ENCODE results near the gene YY1AP1.
"Not testable (repeated sequence)": the region's sequence is repeated elsewhere in the genome, so short reads cannot be mapped to it uniquely, and the experiment has no call there.

Gene YY1AP1

DNA sequence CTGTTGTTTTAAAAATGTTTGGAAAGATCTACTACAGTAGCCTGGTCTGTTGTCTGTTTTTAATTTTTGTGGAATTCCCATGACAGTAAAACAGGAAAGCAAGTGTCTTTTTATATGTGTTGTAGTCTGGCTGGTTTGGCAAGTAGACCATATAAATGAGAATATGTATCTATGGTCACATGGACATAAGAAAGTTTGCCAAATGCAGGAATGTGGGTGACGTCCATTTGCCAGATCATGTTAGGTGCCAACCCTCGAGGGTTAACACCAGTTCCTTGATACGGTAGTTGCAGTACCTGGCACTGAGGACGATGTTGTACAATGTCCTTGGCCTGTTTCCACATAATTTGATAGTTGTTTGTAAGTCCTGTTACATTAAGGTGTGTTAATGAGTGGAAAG, 6.5 kb upstream of the YY1AP1 start:
- DNase-seq, result no peak

DNA sequence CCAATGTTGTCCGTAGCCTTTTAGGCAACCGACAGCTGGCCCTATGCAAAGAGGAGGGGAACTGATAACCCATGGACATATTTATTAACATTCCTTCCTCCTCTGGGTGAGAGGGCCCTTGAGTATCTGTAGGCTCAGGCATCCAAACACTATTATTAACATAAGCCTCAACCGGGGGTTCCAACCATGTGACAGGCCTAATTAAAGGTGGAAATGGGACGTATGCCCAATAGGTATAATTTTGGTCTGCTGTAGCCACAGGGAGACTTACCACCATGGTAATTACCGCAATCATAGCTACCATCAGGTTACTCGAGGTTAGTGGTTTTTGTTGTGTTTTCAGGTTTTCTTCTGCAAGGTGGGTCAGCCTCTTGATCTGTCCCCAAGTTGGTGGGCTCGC, 5.6 kb upstream of the YY1AP1 start:
- DNase-seq, result no peak

DNA sequence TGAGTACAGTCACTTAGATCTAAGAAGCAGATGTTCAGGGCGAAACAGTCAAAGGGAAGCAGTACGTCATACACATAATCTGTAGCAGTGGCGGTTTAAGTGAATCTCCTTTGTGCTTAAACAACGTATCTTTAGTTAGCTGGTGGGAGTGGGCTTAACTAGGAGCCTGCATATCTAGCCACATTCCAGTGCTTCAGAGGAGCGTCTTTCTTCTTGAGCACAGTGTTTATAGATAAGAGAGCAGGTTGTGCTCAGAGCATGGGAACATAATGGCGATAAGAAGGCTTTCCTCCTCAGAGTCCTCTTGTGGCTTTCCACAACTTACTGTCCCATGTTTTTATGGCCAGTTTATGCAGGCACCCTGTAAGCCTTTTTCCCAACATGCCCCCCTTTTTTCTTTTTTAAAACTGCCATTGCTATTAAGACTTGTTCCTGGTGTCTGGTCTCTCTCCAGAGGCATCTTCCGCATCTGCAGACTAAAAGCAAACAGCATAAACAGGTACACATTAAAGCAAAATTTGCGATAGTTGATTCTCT, 3.5 kb upstream of the YY1AP1 start:
- no peak for DNase-seq

DNA sequence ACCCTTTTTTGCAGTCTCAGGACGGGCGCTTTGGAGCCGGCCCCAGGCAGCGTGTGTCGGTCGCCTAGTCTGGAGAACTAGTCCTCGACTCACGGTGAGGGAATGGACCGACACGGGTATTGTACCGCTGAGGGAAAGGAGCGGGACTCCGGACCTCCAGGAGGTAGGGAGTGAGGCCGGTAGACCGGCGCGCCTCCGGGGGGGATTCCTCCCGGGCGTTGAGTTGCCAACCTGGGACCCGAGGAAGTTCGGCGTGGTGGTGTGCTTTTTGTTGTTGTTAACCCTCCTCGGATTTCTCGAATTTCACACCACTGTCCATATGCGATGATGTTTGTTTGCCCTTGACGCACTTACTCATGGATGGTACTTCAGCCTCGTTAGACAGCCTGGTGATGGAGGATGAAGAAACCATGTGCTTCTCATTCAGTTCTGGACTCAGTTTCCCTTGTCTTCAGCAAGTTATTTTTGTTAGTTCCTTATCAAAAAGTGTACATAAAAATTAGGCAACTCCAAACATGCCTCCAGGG, 570 bp upstream of the YY1AP1 start, which contains the start of gene DAP3:
Gene DAP3 (plus strand): TSS at position 11 of the 527 bp plus-strand sequence. CDS start 20,689 bp downstream, outside the sequence.
- DNase-seq, result peak in 1 of 51 donors; percentile 65

DNA sequence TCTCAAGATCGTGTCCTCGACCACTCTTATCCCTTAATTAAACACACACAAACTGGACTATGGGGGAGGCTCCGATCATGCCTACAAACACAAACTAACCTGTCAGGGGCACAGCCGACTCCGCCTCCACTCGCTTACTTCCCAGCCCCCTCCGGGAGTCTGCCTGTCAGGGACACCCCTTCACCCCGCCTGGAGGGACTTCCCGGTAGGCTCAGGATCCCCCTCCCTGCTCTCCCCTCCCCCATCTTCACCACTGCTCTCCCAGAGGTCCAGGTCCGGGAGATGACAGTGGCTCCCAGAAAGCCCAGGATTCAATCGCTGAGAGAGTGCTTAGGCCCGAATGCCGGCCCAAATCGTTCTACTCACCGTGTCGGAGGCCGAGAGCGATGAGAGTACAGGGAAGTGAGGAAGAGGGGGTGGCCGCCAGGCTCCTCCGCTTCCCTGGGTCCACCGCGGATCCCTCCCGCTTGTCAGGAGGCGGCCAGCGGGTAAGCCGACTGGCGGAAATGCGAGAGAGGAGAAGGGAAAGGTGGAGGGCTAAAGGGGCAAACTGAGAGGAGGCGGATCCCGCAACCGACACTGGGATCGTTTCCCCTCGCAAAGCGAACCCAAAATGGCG, 760 bp downstream of the YY1AP1 start:
- DNase-seq, result peak in 13 of 51 donors; percentile 26 to 78 (median 41)

DNA sequence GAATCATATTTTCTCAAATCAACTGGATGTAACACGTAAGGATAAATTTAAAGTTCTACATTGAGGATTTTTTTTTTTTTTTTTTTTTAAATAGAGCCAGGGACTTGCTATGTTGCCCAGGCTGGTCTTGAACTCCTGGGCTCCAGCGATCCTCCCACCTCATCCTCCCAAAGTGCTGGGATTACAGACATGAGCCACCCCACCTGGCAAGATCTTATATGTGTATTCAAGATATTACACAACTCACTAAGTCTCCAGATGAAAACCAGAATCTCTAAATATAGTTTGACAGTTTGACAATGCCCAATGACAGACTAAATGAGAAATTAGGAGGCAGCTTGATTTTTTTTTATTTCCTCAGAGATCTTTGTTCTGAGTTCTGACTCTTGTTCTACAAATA, 6.8 kb downstream of the YY1AP1 start:
- no peak for DNase-seq

DNA sequence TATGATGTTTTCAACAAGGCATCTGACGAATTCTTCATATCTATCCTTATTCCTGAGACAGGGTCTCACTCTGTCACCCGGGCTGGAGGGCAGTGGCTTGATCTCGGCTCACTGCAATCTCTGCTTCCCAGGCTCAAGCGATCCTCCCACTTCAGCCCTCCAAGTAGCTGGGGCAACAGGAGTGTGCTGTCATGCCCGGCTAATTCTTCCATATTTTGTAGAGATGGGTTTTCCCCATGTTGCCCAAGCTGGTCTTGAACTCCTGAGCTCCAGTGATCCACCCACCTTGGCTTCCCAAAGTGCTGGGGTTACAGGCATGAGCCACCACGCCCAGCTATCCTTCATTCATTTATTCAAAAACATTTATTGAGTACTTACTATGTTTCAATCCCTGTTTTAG, 8.0 kb downstream of the YY1AP1 start:
- no peak for DNase-seq

DNA sequence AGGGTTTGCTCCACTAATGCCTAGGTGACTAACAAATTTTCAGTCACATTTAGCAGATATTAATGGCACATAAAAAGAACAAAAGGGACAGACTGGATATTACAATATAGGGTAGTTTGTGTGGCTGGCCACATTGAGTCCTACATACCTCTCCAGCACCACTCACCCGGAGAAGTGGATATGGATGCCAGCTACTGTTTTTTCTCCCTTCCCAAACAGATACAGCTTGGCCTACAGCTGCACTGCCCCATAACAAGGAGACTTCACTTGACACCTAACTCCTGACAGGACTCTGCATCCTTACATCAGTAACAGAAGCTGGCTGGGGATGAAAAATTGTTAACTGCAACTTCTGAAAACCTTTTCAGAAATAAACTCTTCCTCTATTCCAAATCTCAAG, 9.6 kb downstream of the YY1AP1 start:
- not testable (repeated sequence) for DNase-seq

DNA sequence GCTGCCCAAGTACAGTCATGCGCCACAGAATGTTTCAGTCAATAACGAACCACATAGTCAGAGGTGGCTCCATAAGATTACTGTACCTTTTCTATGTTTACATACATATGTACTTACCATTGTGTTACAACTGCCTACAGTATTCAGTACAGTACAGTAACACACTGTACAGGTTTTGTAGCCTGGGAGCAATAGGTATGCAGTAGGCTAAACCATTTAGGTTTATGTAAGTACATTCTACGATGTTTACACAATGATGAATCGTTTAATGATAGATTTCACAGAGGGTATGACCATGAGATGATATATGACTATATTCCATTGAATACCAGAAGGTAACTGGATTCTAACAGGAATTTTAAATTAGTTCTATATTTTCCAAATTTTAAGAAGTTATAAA, 10.5 kb downstream of the YY1AP1 start:
- no peak for DNase-seq

DNA sequence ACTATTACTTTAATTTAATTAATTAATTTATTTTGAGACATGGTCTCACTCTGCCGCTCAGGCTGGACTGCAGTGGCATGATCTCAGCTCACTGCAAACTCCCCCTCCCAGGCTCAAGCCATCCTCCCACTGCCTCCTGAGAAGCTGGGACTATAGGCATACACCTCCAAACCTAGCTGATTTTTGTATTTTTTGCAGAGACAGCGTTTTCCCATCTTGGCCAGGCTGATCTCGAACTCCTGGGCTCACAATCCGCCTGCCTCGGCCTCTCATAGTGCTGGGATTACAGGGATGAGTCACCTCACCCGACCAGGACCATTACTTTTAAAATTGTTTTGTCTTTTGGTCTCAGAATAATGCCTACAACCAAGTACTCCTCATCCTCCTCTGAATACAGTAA, 15.6 kb downstream of the YY1AP1 start:
- no peak for DNase-seq

DNA sequence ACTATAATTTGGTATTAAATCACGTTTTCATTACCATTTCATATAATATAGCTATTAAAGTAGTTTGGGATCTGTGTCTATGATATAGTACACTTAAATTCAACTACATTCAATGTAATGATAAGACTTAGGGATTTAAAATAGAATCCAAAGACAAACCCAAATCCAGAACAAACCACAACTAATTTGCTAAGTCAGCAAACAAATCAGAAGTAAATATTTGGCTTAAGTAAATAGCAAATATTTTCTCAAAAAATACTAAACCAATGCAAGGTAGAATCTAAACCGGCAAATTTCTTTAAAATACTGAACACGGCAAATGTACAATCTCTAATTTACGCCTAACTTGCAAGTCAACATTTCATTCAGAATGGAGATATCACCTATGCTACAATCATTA, 16.8 kb downstream of the YY1AP1 start:
- no peak for DNase-seq

DNA sequence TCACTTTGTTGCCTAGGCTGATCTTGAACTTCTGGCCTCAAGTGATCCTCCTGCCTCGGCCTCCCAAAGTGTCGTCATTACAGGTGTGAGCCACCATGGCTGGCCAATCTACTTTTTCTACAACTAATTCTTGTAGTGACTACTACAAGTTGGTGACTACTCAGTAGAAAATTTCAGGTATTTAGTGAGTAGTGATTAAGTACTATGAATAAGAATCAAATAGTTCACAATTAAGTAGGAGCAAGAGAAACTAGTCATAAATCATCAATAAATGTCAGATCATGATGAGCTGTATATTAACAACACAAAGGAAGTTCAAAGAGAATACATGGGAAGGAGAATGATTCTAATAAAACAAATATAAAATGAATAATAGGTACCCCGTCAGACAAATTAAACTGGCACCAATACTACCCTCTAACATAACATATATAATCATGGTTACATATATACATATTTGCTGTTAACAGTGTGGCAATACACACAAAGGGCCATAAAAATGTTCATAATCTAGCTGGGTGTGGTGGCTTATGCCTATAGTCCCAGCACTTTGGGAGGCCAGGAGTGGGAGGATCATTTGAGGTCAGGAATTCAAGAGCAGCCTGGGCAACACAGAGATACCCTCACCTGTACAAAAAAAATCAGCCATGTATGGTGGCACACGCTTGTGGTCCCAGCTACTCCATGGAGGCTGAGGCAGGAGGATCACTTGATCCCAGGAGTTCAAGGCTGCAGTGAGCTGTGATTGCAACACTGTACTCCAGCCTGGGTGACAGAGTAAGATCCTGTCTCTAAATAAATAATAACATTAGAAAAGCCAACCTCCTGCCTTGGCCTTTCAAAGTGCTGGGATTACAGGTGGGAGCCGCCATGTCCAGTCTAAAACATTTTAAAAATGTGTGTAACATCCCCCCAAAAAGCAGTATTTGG, 19.1 kb downstream of the YY1AP1 start:
- no peak for DNase-seq

DNA sequence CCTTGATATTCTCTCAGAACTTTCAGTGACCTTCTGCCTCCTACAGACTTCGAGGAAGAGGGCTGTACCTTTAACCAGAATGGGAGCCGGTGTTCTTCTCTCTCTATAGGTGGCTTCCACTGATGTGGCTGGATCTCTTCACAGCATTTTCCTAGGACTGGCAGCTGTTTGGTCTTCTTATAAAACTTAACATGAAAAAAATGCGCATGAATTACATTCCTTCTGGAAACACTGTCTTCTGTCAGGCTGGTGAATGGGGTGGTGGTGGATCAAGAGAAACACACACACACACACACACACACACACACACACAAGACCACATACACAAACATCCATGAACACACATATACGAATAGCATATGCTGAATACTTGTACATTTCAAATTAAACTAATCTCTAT, 27.3 kb downstream of the YY1AP1 start:
- not testable (repeated sequence) for DNase-seq

DNA sequence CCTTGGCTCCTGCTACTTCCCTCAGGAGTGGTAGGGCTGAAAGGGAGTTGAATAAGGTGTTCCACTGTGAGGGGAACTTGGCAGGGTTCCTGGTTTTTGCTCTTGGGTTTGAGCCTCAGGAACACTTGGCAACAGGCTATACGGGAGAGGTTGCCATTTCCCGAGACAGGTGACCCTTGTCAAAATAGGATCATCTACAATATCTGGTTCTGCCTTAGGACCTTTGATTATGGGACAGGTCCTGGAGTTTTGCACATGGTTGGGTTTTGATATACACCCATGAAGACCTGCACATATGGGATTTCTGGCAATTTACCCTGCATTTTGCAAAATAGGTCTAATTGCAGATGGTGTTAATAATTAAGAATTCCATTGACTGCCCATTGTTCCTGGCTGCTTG, 31.1 kb downstream of the YY1AP1 start:
- no peak for DNase-seq

DNA sequence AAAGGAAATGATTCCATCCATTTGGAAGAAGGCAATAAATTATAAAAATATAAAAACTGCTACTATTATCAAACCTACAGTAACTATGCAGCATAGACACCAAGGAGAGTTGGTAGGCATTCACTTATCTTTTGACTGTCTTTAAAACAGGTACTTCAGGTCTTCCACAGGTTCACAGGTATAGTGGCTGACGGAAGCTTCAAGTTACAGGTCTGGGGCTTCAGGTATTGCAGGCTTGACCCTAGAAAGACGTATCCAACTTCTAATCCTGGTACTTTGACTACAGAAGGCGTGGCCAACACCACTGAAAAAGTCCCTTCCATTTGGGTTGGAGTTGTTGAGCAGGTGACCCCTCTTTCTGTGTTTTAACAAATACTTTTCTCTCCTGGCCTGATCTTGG, 35.6 kb downstream of the YY1AP1 start:
- no peak for DNase-seq

DNA sequence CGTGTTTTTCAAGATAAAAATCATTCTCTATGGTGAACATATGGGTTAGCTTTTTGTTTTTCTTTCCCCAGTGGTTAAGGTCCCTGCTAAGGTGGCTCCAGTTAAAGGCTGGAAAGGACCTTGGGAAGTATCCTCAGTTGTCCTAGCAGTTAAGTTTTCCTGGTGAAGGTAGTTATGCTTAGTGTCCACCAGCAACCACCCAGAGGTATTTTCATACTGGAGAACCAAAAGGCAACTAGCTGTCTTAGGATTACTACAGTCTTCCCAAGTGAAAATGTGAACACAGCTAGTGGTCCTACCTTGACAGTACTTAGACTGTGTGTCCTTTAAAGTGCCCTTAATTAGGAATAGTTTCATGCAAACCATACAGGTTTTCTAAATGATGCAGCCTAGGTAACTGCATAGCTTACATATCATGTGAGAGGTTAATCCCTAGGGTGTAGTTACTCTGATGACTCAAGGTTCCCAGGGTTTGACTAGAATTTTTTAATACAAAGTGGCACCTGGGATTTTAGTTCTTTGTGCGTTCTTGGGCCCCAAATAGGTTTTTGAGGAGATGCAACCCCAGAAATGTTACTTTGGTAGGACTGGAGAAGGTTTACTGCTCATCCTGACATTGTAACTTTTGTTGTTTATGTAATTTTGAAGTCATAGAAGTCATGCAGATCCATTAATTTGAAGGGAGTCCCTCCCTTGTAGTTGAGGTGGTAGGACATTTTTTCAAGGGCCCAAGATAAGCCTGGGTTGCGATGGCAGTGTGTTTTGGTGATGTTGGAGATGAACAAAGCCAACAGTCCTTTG, 36.5 kb downstream of the YY1AP1 start:
- DNase-seq, result no peak

DNA sequence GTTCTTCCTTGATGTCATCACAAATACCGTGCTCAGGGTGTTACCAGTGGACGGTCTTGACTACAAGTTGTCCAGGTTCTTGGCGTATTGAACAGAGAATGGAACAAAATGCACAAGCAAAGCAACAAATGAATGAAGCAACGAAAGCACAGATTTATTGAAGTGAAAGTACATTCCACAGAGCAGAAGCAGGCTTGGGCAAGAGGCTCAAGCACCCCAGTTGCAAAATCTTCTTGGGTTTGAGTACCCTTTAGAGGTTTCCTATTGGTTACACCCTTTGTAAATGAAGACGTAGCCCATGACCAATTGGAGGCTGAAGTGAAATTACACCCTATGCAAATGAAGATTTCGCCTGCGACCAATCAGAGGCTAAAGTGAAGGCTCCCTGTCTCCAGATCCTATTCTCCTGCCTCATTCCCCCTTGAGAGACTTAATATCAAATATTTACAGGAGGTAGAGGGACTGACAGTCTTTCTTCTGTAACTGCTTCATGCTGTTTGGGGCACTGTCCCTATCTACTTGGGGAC, 38.3 kb downstream of the YY1AP1 start:
- no peak for DNase-seq

DNA sequence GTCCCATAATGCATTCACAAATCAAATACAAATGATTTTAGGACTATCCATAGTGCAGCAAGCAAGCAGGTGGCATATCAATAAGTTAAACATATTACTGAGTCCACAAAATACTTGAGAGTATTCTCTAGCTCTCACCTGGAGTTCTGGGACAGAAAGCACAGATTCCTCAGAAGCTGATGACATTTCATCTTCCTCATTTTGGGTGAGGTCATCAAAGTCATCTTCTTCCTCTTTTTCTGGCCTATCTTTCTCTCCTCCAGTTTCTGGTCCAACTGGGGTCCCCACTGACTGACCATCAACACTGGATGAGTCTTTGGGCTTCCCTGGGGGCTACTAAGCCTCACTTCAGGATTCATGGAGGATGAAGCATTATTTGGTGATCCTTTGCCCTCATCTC, 38.9 kb downstream of the YY1AP1 start:
- no peak for DNase-seq

DNA sequence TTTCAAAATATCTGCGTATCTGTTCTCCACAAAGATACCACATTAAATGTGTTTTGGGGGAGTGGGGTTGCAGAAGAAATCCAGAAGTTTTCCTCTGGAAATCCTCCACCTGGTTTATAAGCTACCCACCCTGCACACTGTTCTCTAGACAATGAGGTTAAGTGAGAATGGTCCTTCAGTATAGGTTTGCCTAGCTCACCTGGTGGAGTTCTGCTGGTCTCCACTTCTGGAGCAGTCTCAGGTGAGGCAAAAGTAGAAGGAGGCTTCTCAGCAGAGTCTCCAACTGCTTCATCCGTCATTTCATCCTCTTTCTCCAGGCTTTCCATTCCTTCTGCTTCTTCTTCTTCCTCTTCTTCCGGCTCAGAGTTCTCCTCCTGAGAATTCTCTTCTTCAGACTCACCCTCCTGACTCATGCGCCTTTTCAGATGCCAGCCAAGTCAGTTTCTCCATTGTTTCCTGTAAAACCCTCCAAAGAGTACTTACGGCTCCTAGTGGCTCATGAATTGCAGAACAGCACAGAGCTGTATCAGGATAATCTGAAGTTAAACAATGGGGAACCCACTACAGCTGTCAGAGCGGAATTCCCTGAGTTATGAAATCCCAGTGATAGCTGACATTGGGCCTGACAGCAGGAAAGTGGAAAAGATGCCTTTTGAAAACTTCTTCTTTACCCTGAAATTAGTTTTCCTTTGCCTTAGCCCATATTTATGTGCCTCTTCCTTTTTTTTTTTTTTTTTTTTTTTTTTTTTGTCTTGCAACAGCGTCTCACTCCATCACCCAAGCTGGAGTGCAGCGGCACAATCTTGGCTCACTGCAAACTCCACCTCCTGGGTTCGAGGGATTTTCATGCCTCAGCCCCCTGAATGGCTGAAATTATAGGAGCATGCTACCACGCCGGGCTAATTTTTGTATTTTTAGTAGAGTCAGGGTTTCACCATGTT, 40.1 kb downstream of the YY1AP1 start:
- peak in 2 of 51 donors; percentile 12 to 59 for DNase-seq

DNA sequence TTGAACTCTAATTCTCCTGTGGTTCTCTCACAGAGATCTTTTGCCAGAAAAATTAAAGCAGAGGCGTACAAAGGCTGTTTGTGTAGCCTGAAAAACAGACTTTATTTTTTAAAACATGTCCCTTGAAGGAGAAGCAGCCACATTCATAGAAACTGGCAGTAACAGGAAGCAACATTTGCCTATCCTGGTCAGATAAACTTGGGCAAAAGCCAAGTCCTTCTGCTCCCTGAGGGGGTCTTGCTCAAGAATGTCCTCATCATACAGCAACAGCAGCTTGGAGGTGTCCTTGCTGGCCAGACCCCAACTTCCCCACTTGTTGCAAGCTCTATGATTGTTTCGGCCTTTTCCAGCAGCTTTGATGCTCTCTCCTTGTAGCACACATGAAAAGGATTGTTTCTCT, 42.3 kb downstream of the YY1AP1 start:
- peak in 1 of 51 donors; percentile 4 for DNase-seq
